GM19452 (cell line): Measurements from ENCODE around the gene PLEKHA1.

ENCODE experiments used
- ATAC-seq: cut with Tn5 transposase; IDR thresholded peaks from one replicate; pipeline ENCODE4 v1.9.1; 2021; ENCODE audit not compliant: unreplicated experiment

The PLEKHA1 gene

GRCh38 chr10:122346326-122346950 is 28.1 kb upstream of the PLEKHA1 start:
- no peak for ATAC-seq

GRCh38 chr10:122347170-122347841 is 27.2 kb upstream of the PLEKHA1 start:
- no peak for ATAC-seq

GRCh38 chr10:122348512-122348911 is 26.0 kb upstream of the PLEKHA1 start:
- no peak for ATAC-seq

- ATAC-seq = no peak
Measured at GRCh38 chr10:122348935-122349361, 25.6 kb upstream of the PLEKHA1 start.

DNA sequence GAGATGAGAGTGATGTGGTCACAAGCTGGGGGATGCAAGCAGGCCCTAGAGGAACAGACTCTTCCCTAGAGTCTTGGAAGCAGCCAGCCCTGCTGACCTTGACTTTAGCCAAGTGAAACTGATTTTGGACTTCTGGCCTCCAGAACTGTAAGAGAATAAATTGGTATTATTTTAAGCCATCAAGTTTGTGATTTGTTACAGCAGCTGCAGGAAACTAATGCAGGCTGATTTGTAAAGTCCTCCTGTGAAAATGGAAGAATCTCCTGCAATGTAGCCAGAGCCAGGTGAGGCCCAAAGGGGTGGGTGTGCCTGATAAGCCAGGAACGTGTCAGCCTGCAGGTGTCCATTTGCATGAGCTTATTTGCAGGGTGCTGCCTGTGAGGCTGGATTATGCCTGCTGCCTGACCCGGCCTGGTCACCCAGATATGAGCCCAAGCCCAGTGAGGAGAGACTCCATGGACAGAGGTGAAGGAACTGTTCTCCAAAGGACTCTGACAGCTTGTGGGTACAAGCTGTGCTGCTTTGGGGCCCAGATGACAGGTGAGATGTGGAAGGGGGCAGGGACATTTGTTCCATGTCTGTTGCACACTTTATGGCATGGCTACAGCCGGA is 24.6 kb upstream of the PLEKHA1 start:
- ATAC-seq = no peak

- ATAC-seq = no peak
Measured at GRCh38 chr10:122350893-122351292, 23.6 kb upstream of the PLEKHA1 start.

DNA sequence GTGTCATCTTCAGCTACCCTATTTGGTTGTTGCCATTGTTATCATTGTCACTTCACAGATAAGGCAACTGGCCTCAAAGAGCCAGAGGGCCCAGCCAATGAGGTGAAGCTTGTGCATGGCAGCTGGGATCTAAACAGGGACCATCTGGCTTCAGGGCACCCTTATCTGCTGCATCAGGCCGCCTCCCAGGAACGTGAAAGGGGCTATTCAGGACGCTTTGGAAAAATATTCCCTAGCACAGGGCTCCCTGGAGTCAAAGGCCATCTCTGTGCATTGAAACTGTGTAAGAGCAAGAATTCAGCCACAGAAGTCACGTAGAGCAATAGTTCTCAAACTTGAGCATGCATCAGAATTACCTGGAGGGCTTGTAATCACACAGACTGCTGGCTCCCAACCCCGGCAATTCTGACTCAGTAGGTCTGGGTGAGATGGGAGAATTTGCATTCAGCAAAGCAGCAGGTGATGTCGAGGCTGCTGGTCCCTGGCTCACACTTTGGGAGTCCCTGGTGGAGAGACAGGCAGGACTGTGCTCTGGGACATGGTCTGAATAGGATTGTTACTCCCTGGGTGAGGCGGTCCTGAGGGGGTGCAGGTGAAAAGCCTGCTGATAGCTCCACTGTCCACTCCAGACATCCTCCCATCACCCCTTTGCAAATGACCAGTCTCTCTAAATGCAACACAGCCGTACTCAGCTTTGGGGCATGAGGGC is 21.5 kb upstream of the PLEKHA1 start:
- ATAC-seq = no peak

GRCh38 chr10:122354383-122354782 is 20.1 kb upstream of the PLEKHA1 start:
- ATAC-seq = no peak

GRCh38 chr10:122357685-122358084 is 16.8 kb upstream of the PLEKHA1 start:
- ATAC-seq = no peak

DNA sequence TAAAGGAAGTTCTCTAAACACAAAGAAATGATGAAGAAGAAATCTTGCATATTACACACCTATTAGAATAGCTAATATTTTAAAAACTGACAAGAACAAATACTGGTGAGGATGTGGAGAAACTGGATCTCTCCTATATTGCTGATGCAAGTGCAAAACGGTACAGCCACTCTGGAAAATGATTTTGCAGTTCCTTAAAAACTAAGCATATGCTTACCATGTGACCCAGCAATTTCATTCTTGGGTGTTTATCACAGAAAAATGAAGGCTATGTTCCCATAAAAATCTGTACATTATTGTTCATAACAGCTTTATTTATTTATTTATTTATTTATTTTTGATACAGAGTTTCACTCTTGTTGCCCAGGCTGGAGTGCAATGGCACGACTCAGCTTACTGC is 14.9 kb upstream of the PLEKHA1 start:
- no peak for ATAC-seq

GRCh38 chr10:122361046-122361445 is 13.5 kb upstream of the PLEKHA1 start:
- ATAC-seq = no peak

DNA sequence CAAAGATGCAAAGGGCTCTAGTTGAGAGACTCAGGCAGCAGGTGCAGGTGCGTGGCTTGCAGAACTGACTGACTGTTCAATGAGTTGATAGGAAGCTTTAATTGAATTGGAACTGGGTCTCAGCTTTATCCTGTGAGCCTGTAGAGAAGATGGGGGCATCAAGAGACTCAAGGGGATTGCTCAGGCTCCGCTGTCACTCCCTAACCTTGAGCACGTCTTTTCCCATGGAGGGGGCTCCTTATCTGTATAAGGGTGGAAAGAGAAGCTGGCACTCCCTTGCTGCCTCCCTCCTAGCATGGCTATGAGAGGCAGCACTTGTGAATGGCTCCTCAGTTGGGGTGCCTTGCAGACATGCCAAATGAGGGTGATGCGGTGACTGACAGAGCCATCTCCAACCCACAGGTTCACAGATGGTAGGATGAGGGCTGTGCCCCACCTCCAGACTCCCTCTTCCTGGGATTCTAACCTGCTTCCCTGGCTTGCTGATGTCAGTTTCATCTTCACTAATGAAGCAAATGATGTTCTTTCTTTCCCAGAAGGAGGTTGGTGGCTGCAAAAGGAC is 12.4 kb upstream of the PLEKHA1 start:
- no peak for ATAC-seq

- no peak for ATAC-seq
Measured at GRCh38 chr10:122362621-122363020, 11.9 kb upstream of the PLEKHA1 start.

DNA sequence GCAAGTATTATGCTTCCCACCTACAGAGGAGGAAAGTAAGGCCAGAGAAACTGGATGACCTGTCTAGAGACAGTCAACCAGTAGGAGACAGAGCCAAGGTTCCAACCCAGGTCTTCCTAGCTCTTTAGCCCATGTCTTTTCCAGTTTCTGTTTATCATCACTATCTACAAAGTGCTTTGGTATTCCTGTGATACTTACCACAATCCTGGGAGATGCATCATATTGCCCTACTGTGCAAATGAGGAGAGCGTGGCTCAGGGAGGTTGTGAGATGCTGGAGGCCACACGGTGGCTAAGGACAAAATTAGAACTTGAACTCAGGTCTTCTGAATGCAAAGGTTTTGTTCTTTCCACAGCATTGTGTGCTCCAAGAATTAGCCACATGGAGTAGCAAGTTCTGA is 11.2 kb upstream of the PLEKHA1 start:
- no peak for ATAC-seq

- ATAC-seq = no peak
Measured at GRCh38 chr10:122363722-122364463, 10.6 kb upstream of the PLEKHA1 start.

GRCh38 chr10:122368502-122369254 is 5.8 kb upstream of the PLEKHA1 start:
- ATAC-seq = no peak

- no peak for ATAC-seq
Measured at GRCh38 chr10:122373108-122373507, 1.4 kb upstream of the PLEKHA1 start.

DNA sequence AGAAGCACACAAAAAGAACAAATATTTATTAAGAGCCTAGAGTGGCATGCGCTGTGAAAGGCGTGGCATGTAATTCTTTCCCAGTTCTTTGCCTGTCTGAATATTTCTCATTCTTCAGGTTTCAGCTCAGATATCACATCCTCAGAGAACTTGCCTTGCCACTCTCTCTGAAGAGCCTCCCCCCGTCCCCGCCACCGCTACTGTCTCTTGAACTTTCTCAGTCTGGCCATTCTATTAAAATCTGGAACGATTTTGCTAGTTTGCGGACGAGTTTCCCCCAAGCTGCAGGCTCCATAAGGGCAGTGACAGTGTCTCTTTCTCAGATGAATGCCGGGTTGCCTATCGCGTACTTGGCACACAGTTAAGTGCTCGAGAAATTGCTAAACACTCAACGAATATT is 787 bp upstream of the PLEKHA1 start:
- ATAC-seq = no peak

- peak; percentile 46 for ATAC-seq
Measured at GRCh38 chr10:122374859-122375678, 561 bp downstream of the PLEKHA1 start.
